22Rv1 (cell line): Measurements from ENCODE around the gene WDFY3.

Experiments
- CTCF ChIP-seq: fragments of 450-650 bp; IDR thresholded peaks from 2 replicates; pipeline ENCODE4 v1.5.1; 2017; ENCODE audit warnings: mild to moderate bottlenecking
- ZFX ChIP-seq: fragments of 450-650 bp; IDR thresholded peaks from 2 replicates; pipeline ENCODE4 v1.6.1; 2017; ENCODE audit warnings: antibody characterized with exemption, borderline replicate concordance

- TF ChIP-seq CTCF (no peak), ZFX (no peak)
These were observed 27.4 kb downstream of the WDFY3 start for GRCh38 chr4:84939113-84939512.
